Nucleus accumbens (tissue), 56 donors: ENCODE measurements around the gene MACROD2.
"Not testable (repeated sequence)": the region's sequence is repeated elsewhere in the genome, so short reads cannot be mapped to it uniquely, and the experiment has no call there.

Experiments used
- DNase-seq, 56 donors: peaks; one replicate each; lab custom pipeline; 2025; lab: John Stamatoyannopoulos, UW

The MACROD2 gene

DNA sequence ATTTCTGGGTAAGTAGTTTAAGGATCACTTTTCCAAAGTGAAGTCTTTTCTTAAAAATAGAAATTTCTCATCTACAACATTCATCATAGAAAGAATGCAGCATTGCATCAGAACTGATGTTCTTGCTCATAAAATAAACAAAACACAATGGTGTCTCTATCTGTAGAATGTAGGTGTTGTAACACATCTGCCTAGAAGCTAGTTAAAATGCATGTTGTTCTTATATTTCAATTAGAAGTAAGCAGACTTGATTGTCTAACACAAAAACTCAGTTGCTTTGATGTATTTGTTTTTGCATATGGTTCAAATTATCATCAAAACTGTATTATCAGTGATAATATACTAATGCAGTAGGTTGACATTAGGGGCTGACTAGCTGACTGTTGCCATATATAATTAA, 996.8 kb downstream of the MACROD2 start:
- DNase-seq: no peak

DNA sequence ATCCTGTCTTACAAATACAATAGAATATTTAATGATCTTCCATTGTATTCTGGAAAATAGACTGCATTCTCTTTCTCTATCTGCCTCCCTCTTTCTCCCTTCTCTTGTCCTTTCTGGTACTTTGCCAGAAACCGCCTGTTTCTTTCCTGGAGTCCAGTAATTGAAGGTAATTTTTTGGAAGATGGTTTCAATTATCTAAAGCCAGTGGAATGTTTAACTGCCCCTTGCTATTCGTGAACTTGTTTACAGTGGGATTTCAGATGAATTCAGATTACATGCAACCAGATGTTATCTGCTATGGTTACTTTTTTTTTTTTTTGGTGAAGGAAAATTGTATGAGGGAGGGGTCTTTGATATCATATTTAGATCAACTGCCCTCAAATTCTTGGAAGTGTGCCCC, 997.6 kb downstream of the MACROD2 start:
- DNase-seq: no peak

DNA sequence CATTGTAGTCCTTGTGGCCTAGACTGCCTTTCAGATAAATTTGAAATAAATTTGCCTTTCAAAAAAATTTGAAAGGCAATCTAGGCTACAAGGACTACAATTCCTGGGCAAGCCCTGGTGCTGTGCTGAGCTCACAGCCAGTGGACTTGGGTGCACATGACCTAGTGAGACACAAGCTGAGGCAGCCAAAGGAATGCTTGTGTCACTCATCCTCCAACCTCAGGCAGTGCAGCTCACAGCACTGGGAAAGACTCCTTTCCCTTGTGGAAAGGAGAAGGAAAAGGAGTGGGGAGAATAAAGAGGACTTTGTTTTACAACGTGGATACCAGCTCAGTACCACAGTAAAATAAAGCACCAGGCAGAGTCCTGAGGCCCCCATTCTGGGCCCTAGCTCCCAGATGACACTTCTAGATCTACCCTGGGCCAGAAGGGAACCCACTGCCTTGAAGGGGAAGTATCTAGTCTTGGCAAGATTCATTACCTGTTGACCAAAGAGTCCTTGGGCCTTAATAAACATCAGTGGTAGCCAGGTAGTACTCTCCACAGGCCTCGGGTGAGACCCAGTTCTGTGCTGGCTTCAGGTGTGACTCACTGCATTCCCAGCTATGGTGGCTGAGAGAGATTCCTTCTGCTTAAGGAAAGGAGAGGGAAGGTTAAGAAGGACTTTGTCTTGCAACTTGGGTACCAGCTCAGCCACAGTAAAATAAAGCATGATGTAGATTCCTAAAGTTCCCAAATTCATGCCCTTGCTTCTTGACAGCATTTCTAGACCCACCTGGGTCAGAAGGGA, 1001.8 kb downstream of the MACROD2 start:
- no peak for DNase-seq

DNA sequence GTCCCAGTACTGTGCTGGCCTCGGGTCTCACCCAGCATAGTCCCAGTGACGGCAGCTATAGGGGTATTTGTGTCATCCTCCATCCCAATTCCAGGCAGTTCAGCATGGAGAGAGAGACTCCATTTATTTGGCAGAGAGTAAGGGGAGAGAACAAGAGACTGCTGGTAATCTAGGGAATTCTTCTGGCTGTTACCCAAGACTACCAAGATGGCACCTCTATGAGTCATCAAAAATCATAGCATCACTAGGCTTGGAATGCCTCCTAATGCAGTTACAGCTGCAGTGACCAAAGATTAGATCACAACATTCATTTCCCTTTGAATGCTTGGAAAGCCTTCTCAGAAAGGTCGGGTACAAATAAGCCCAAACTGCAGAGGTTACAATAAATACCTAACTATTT, 1002.5 kb downstream of the MACROD2 start:
- DNase-seq: no peak

DNA sequence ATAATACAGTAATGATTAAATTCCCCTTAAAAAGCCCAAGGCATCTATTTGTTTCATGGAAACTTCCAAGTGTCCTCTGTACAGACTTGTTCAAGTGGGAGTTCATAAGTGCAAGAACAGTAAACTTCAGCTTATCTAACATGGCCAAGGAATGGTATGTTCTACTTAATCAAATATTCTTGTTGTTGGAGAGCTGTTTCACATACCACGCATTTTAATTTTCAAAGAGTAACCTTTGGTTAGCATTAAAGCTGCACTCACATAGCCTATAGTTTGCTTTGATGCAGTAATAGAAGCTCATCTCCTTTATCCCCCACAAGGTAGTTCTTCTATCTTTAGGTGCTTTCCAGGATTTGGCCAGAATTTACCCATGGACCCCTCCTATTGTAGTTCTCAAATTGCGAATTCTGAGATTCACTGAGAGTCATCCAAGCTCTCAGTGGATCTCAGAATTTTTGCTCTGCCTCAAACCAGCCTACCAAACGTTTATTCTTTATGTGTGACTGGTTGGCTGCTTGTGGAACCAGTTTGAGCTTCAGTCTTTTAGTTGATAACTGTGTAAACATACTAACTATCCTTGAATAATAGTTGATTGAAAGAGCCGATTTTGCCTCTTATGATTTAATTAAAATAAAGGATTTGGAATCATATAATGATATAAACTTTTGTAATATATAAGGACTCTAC, 1010.1 kb downstream of the MACROD2 start:
- DNase-seq: no peak

DNA sequence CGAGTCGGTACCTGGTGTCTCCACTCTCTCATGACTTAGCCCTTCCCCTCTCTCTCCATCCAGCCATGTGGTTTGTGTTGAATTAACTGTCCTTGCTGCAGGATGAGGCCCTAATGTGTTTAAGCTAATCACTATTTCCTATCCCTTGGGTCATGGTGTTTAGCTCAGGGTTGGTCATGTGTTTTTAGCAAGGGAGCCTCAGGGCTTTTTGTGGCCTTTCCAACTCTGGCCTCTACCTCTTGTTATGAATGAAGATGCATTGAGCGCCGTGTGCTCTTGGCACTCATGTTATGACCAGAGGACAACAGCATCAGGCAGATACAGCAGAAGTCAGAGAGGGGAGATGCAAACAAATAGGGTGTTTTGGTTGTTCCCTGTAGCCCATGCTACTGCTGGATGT, 1016.3 kb downstream of the MACROD2 start:
- DNase-seq: no peak

DNA sequence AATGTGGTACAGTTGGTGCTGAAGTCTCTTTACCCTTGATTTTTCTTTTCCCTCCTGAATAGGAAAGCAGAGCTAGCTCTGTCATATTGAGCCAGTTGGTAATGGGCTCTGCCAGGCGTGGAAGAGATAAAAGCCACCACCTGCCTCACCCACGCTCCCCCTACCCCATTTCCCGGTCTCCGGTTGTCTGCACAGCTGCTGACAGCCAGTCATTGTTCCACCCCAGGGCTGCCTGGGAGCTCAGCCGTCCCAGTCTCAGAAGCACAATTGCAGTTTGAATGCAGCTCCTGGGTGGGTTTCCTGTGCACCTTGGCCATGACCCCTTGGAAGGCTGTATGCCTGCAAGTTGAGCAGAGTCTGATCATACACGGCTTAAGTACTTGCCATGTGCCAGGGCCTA, 1017.2 kb downstream of the MACROD2 start:
- DNase-seq: no peak

DNA sequence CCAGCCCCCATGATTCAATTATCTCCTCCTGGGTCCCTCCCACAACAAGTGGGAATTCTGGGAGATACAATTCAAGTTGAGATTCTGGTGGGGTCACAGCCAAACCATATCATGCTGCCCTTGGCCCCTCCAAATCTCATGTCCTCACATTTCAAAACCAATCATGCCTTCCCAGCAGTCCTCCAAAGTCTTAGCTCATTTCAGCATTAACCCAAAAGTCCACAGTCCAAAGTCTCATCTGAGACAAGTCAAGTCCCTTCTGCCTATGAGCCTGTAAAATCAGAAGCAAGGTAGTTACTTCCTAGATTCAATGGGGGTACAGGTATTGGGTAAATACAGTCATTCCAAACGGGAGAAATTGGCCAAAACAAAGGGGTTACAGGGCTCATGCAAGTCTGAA, 1021.6 kb downstream of the MACROD2 start:
- not testable (repeated sequence) for DNase-seq

DNA sequence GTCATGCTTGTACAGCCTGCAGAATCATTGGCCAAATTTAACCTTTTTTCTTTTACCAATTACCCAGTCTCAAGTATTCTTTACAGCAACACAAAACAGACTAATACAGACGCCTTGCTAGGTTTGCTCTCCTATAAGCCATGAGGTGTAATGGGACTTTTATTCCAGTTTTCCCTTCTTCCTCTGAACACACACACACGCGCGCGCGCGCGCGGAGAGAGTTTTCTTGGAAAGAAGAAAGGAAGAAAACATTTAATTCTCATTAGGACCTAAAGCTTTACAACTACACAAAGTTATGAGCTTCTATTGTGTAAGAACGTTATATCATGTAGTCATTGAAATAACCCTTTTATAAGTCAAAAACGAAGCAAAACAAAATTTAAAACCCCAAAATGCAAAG, 1023.6 kb downstream of the MACROD2 start:
- DNase-seq: no peak

DNA sequence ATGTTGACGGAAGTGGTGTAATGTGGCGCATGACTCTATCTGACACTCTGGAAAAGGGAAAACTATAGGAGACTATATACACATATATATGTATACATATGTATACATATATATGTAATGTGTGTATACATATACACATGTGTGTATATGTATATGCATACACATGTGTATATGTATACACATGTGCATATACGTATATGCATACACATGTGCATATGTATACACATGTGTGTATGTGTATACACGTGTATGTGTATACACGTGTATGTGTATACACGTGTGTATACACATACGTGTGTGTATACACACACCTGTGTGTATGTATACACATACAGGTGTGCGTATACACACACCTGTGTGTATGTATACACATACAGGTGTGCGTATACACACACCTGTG, 1025.5 kb downstream of the MACROD2 start:
- no peak for DNase-seq

DNA sequence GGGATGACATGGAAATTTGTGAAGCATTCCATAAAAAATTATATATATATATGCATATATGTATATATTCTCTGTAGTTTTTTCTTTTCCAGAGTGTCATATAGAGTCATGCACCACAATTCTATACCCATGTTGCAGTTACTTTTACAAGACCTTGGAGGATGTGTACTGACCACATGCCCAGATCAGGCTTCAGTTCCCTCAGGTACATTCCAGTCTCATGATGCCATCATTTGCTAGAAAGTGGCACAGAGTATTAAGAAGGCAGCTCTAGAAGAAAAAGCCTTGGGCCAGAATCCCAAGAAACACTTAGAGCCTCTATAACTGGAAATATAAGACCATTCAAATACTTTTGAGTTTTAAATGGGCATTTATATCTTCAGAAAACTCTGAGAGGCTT, 1027.6 kb downstream of the MACROD2 start:
- DNase-seq: no peak

DNA sequence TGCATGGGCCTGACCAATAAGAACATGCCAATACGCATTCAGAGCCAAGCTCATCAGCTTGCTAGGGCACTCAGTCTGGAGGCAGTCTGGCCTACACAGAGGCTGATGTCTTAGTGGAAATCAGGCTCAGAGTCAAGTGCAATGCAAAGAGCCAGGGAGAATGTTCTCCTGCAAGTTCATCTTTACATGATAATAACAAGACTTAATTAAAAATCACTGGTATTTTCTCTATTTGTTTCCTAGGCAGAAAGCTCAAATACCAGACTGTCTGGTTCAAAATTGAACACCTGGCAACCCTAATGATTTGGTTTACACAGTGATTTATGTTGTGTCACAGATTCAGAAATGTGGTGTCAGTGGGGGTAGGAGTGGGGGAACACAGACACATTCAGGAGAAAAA, 1031.4 kb downstream of the MACROD2 start:
- no peak for DNase-seq

DNA sequence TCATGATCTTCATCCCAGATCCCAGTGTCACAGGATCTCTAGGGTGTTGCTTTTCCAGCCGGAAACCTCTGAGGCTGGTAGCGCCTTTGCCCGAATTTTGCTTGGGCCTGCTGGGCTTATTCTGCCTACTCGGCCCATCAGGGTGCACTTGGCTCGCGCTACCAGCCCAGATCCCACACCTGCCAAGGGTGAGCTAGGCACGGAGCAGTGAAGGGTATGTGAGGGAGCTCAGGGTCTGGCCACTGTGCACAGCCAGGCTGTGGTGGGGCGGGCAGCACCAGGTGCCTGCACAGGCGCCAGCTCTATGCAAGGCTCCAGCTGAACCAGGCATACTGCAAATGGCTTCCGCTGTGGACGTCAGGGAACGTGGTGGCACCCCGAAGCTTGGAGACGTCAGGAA, 1035.5 kb downstream of the MACROD2 start:
- DNase-seq: no peak

DNA sequence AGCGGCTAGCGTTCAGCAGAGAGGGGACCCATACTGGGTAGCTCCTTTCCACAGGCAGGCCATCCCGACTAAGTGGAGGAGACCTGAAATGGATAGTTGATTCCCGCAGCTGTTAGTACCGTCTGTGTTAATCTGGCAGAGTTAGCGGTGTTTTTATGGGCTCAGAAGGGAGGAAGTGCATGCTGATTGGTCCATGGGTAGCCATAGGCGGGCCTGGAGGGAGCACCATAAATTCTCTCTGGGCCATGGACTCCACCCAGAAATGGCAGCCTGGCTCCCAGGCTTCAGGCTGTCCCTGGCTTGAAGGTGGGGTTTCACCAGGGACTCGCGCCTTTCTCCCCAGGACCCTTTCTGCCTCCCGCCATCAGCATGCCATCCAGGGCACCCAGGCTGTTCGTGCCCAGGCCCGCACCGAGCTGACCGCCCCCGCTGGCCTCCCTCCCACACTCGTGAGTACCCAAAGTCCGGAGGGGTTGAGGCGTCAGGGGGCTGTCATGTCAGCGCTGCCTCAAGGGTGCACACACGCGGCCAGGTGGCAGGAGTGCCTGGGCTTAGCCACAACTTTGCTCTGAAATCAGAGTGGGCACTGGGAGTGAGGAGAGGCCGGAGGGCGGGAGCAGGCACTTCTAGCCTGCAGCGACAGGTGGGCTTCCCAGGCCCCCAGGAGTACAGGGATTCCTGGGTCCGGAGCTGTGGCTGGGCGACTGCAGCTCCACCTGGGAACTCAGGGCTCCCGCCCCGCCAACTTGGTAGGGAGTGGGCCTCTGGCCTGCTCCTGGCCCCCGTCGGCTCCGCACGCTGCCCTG, 1036.4 kb downstream of the MACROD2 start:
- DNase-seq: no peak

DNA sequence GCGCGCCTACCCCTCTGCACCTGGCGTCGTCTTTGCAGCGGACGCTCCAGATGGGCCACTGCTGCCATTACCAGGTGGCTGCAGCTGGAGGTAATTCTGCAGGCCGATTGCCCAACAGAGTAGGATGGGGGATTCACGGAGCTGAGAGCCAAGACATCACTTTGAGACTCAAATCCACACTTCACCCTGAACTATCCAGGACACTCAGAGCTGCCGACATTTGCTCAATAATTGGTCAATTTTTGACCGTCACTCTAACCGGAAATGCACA, 1037.0 kb downstream of the MACROD2 start:
- DNase-seq: no peak

DNA sequence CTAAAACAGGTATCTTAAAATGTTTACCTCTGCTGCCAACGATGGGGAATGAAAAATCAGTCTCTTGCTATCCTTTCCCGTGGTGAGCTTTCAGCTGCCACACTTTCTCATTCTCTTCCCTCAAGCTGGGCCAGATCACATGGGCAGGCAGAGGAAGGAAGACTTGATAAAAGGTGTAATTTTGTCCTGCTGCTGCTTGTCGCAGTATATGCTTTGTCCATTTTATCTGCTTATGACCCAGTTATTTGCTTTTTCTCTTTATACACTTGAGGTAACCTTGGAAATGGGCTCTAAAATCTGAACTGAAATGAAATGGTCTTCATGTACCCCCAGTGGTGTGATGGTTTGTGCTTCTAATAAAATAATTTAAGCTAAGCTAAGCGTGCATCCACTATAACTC, 1038.0 kb downstream of the MACROD2 start:
- DNase-seq: no peak

DNA sequence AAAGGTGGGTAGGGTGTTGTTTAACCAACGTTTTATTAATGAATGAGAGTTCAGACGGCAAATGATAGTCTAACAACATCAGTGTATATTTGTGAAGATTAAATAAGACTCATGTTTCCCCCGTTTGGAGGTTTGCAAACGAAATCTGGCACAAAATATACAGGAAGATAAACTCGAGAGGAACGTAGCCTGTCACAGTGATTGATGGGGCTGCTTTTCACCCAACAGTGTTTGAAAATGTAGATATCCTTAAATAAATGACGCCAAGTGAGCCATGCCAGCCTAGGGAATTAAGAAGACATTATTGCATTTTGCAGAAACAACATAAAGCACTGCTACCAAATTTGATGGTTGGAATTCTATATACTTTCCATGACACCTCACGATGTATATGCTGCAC, 1038.6 kb downstream of the MACROD2 start:
- DNase-seq: no peak

DNA sequence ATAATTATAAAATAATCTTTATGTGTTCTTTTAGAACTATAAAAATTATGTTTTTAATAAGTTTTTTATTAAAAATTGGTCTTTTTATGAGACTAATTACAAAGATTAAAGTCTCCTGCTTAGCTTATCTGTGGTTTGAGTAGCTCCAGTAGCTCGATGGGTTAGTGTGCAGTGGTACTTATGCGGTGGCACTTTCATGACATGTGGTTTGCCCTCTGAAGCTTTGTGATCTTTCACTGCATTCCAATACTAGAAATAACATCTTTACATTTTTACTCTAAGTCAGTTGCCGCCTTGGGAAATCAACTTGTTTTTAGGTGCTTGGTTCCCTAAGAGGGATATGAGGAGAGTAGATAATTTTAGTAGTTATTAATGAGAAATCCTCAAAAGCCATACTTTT, 1041.6 kb downstream of the MACROD2 start:
- DNase-seq: no peak

DNA sequence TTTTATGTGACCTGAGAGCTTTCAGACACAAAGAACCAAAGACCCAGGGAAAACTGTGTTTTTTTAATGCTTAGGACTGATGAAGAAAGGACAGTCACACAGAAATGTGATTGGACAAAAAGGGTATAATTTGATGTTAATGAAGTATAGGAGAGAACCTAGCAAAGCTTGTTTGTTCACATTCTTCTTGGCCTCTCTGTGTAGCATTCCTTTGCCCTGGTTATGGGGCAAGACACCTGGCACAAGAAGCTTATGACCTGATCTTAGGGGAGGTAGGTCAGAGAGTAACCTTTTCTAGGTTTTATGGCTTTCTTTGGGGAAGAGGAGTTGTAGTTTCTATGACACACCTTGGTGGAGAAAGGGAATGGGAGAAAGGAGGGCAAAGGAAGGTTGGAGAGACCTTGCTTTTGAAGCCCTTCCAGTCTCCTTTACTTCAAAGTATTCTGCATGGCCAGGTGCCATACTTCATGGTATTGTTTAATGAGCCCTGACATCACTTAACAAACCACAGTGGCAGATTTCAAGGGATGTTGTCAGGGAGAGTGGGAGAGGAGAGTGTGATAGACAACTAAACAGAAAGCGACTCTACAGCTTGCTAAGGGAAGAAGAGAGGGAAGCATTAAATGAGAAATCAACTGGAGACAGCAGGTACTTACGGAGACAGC, 1043.9 kb downstream of the MACROD2 start:
- no peak for DNase-seq

DNA sequence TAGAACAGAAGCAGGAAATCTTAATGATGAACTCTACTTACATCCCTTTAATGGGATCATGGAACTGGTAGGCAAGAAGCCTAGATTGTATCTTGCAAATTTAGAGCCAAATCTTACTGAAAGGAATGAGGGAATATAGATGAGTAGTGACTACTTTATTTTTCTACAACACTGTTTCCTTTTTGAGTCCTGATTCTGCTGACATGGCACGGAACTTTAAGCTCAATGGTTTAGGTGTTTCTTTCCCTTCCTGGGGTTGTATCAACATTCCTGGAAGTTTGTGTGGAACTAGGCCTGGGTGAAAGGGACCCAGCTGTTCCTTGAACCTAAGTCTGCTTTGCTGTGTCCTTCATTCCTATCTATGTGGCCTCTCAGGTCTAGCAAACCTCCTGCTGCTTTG, 1047.4 kb downstream of the MACROD2 start:
- no peak for DNase-seq

DNA sequence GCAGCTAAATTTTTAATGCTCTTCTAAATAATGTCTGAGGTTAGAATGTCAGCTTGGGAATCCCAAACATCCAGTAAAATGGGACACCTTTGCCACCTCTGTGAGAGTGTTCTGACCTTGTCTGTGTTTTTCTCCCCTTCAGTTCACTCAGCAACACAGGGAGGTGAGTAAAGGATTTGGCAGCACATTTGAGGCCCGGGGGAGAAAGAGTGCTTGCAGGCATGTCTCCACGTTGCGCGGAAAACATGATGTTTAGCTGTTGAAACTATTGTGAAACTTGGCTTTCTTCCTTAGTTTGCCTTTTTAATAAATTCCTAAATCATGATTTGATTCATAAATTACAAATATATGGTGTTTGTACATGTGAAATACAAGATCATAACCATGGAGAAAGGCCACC, 1049.9 kb downstream of the MACROD2 start:
- DNase-seq: no peak
